Measurements from ENCODE around the gene A4GNT.
"Not testable (repeated sequence)": the region's sequence is repeated elsewhere in the genome, so short reads cannot be mapped to it uniquely, and the experiment has no call there.

Gene A4GNT

DNA sequence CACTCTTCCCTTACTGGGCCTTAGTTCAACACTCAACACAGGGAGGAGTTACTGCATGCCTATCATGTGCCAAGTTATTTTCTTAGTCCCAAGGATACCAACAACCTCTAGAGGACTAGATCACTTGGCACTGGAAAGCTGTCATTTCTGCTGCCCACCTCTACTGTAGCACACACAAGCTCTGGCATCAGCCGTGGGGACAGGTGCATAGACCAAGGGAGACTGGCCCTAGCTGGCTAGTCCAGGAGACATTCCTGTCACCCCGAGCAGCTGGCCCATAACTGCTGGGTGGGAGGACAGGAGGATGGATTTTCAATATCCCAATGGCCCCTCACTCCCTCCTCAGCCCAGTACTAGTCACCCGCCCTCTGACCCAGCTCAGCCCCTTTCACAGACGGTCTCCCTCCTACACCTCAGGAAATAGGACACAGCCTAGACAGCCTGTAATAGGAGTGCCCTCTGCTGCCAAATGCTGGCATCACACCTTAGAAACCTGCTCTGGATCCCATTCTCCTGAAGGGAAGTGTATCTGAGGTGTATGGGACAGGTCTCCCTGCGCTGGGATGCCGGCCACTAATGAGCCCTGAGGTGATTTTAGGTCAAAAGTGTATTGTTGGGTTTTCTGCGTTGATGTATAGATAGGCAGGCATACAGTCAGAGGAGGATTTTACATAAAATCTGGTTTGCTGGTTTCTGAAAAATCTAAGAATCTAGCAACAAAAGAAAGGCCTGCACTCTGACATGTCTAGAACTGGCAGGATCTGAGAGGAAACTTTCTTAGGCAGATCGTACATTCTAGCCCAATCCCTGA, 13.4 kb downstream of the A4GNT start:
- peak; percentile 63 for DNase-seq (ENCODE audit: low read depth)

DNA sequence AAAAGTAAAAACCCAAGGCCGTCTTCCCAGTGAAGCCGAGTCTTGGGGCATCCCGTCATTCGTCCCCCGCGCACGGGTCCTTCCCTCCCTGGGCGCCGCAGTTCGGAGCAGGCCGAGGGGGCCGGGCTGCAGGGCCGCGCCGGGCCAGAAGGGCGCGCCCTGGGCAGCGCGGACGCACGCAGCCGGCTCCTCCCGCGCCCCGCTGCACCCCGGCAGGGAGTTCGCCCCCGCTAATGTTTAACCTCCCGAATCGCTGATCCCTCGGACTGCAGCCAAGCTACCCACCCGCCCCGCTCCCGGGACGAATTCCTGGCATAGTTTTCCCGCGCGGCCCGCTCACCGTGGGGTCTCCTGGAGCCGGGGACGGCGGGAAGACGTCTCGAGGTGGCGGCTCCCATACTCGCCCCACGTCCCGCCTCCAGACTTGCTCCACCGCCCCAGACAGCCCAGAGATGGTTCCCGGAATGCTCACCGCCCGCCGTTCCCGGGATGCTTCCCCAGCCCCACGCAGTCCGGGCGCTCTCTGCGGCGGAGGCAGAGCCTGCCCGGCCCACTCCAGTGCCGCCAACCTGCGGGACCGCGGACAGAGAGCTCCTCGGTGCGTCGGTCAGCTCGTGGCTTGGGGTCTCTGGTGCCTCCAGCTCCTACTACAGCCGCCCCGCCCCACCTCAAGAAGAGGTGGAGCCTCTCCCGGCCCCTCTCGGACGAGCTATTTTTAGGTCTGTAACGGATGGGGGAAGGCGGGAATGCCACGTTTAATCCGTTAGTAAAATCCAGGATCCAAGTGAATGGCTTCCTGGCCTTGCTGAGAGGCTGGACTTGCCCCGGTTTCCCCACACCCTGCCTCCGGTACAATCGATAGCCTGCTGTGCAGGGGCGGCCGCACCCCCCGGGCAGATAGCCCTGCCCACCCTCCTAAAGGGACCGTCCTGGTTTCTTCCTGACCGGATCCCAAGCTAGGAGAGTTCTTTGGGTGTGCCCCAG, 16.9 kb downstream of the A4GNT start, which contains the start of gene DZIP1L:
TSS of gene DZIP1L (minus strand) at position 621 of the 984 bp plus-strand sequence. CDS start 11,637 bp downstream, outside the sequence.
- peak; percentile 63 for DNase-seq (ENCODE audit: low read depth)

DNA sequence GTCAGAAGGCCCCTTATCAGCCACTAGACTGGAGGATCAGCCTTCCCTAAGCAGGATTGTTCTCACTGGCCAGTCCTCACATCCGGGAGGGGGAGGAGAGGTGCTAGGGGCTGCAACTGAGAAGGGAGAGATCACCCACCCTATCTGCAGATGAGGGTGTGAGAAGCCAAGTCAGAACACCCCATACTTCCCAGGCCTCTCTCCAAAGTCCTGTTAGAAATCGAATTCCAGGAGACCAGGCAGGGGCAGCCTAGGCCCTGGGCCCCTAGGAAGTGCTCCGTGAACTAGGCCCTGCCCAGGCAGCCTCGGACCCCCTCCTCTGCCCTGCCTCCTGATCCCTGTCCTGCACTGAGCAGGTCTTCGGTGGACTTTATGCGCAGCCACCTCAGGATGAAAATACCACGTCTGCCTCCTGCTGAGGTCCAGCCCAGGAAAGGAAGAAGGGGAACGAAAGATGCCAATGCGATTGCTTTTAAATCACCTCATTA, 17.7 kb downstream of the A4GNT start:
- DNase-seq (ENCODE audit: low read depth): peak; percentile 64

DNA sequence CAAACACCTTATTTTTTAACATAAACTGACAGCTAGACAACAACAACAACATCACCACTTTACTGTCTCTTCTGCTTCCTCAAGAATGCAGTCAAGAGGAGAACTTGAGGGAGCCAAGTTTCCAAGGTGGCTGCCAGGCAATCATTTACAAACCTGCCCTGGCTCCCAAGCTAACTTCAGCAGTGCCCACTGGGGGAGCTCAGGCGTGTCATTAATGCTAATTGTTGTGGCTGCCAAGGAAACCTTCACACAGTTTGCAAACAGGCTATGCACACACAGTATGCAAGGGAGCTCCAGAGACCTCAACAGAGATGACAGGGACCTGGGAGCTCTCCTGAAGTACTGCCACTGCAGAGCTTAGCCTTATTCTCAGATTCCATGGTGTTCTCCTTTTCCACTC, 18.9 kb downstream of the A4GNT start:
- no peak for DNase-seq (ENCODE audit: low read depth)

DNA sequence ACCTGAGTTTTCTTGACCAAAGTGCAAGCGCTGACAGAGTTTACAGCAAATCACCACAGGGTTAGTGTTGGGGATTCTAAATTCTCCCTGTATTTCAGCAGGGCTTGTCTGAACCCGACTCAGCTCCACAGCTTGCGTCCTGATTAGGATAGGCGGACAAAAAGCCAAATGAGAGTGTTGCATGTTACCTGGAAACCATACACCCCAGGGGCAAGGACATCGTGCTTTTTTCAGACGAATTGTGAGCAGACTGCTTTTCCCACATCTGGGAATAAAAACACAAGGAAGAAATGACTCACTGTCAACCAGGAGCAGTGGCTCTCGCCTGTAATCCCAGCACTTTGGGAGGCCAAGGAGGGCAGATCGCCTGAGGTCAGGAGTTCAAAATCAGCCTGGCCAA, 19.8 kb downstream of the A4GNT start:
- DNase-seq (ENCODE audit: low read depth): no peak

DNA sequence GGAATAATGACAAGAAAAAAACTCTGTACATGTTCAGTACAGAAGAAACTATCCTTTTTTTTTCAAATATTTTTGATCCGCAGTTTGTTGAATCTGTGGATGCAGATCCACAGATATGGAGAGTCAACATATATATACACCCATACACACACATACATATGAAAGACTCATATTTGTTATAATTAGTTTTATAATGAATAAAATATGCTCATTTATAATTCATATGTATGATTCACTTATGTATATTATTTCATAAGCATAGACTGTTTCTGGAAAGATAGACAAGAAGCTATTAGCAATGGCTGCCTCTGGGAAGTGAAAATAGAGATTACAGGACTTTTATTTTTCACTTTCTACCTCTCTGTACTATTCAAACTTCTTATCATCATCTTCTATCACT, 26.6 kb downstream of the A4GNT start:
- no peak for DNase-seq (ENCODE audit: low read depth)

DNA sequence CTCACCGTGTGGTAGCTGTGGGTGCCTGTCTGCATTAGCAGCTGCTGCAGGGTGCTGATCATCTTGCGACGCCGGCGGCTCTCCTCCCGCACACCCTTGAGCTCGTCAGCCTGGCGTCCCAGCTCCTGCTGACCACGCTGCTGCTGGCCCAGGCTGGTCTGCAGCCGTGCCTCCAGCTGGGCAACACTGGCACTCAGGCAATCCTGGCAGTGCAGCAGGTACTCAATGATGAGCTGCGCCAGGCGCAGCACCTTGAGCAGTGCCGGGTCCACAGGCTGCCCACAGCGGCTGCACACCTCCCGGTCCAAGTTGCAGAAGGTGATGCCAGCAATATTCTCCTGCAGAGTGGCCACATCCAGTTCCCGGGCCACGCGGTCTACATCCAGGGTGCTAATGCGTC, 28.7 kb downstream of the A4GNT start:
- no peak for DNase-seq (ENCODE audit: low read depth)

DNA sequence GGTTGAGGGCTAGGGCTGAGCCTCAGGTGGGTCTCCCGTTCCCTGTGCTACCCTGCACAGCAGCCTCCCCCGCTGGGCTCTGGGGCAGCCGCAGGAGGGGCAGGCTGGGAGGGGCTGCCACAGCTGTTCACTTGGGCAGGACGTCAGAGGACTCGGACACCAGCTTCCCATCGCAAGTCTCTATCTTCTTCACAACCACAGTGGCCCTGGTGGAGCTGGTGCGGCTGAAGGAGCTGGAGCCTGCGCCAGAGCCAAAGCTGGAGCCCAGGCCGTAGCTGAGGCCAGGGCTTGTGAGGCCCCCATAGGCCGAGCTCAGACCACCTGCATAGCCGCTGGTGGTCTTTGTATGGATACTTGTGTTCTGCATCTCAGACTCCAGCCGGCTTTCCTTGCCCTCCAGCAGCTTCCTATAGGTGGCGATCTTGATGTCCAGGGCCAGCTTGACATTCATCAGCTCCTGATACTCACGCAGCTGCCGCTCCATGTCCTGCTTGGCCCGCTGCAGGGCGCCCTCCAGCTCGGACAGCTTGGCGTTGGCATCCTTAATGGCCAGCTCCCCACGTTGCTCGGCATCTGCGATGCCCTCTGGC, 30.7 kb downstream of the A4GNT start:
- DNase-seq (ENCODE audit: low read depth): not testable (repeated sequence)

DNA sequence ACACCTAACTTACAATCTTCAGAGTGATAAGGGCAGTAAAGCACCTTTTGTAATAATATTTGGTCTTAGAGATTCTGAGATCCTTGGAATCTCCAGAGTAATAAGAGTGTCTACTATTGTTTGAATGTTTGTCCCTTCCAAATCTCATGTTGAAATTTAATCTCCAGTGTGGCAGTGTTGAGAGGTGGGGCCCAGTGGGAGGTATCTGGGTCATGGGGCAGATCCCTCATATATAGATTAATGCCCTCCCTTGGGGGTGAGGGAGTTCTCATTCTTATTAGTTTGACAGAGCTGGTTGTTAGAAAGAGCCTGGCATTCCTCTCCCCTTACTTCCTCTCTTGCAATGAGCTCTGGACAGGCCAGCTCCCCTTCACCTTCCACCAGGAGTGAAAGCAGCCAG, 32.8 kb downstream of the A4GNT start:
- DNase-seq (ENCODE audit: low read depth): no peak

DNA sequence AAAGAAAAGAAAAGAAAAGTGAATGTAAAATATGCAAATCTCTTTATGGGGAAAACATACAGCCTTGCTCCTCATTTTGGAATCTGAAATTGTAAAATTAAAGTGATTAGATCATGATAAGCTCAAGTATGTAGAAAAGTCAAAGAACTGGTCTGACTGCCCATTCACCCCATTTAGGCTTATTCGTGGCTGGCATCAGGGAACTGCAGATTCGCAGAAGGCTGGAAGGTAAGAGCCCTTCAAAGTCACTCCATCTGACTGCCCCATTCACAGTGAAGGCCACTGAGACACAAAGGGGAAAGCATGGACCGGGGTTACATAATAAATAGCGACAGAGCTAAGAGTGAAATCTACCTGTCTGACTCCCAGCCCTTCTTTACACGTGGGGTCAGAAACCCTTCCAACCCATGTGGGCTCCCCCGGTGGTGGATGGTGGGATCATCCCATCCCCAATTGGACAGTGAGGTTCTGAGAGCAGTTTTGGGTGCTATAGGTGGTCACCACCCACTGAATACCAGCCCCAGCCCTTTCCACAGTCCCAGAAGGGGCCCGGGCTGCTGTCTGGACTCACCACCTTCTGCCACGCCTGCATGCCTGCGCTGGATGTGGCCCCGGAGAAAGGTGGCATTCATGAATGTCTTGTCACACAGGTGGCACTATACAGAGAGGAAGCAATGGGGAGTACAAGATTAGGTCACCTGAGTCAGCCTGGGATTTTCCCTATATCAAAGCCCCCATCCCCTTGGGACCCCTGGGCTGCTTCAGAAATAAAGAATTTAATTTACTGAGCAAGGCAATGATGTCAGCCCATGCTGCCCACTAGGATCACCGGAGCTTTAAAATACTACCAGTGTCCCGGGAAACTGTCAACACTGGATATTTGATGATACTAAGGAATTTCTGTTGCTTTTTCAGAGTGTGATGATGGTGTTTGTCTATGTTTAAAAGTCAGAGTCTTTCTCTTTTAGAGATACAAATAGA, 34.7 kb downstream of the A4GNT start:
- DNase-seq (ENCODE audit: low read depth): no peak

DNA sequence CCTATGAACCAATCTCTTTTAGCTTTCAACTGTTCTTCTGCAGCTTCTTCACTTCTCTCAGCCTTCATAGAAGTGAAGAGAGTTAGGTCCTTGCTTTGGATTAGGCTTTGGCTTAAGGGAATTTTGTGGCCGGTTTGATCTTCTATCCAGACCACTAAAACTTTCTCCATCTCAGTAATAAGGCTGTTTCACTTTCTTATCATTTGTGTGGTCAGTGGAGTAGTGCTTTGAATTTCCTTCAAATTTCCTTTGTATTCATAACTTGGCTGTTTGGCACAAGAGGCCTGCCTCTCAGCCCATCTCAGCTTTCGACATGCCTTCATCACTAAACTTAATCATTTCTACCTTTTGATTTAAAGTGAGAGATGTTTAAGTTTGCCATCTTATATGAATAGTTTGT, 38.5 kb downstream of the A4GNT start:
- peak; percentile 63 for DNase-seq (ENCODE audit: low read depth)

DNA sequence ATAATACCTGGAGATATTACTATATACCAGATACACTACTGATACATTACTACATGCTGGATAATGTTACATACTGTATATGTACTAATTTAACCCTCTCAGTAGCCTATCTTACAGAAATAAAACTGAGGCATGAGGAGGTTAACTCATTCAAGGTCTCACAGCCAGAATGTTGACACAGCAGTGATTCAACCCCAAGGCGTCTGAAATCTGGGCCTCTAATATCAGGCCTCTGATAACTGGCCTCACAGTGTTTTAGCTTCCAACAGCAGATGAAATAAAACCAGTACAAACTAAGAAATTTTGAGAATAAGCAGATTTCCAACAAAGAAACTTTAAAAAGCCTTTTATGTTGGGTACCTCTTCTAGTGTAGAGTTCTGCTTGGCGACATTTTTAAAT, 40.2 kb downstream of the A4GNT start:
- DNase-seq (ENCODE audit: low read depth): peak; percentile 85

DNA sequence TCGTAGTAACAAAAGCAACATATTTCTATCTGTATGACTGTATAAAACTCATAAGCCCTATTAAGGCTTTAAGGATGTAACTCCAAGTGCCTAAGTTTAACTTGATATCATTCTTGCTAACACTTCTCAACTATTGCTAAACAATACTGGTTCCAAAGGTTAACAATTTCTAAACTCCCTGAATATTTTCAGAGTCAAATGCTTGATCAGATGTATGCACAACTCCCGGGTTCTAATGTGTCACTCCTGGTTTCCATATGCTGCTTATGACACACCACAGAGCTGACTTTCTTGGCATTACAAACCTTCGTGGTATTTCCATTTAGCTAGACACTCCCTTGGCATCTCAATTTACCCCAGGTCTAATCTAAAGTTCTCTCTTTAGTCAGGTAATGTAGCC, 43.1 kb downstream of the A4GNT start:
- DNase-seq (ENCODE audit: low read depth): peak; percentile 51

DNA sequence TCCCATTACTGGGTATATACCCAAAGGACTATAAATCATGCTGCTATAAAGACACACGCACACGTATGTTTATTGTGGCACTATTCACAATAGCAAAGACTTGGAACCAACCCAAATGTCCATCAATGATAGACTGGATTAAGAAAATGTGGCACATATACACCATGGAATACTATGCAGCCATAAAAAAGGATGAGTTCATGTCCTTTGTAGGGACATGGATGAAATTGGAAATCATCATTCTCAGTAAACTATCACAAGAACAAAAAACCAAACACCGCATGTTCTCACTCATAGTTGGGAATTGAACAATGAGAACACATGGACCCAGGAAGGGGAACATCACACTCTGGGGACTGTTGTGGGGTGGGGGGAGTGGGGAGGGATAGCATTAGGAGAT, 46.4 kb downstream of the A4GNT start:
- DNase-seq (ENCODE audit: low read depth): not testable (repeated sequence)

DNA sequence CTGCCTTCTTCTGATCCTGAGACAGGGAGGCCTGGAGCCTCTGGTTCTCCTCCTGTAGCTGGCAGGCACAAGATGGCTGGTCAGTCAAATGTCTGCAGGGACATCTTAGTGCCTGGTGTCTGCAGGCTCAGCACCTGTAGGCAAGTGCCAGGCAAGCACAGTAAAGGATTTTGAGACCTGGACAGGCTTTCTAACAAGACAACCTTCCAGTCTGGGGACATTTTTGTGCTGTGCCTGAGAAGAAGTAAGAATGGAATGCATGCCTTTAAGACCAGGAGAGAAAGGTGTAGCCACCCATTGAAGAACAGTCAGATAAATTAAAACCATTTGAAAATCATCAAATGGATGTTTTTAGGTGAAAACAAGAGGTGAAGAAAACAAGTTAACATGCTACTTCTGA, 48.0 kb downstream of the A4GNT start:
- no peak for DNase-seq (ENCODE audit: low read depth)

DNA sequence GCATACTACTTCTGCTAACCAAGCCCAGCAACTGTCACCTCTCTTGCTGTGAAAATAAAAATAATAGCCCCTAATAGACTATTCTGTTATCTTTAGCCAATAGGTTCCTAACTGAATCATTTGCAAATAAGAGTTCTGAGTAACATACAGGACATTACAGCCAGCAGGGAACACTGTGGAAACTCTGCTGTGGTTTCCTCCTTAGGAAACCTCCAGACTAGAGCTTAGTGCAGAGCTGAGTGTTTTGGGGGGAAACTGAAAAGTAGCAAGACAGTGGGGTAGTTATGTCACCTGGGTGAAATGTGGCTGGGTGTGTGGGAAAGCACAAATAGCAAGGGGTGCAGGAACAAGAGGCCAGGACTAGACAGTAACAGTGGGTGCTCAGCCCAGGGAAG, 49.2 kb downstream of the A4GNT start:
- DNase-seq (ENCODE audit: low read depth): peak; percentile 70

DNA sequence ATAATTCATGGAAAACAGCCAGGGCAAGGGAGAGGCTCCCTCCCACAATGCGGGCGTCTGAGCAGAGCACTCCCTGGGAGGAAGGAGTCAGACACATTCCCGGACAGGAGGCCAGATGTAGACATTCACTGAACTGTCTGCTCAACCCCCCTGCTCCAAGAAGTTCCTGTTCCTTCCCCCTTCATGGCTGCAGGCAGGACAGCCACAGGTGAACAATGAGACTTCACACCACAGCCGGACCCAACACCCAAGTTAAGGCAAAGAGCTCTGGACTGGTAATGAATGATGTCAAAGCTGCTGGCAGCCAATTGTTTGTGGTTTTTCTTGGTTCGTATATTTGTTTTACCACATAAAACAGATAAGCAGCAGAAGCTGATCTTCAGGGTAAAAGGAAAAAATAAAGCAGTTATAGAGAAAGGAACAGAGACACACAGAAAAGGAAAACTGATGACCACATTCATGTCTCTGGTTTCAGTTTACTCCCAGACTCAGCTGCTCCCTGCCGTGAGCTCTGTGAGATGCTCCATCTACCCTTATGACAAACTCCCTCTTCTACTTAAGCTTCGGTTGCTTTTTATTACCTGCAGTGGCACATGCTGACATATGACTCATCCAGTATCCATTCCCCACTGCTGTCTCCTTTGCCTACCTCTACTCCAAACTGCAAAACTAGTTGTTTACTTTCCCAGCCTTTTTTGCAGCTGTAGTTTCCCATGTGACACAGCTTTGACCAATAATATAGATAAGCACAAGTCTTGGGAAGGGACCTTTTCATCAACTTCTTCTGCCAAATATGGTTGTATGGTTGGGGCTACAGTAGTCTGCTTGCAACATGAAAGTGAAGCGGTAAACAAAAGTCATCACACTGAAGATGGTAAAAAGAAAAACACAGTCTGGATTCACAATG, 49.9 kb downstream of the A4GNT start:
- DNase-seq (ENCODE audit: low read depth): peak; percentile 95

DNA sequence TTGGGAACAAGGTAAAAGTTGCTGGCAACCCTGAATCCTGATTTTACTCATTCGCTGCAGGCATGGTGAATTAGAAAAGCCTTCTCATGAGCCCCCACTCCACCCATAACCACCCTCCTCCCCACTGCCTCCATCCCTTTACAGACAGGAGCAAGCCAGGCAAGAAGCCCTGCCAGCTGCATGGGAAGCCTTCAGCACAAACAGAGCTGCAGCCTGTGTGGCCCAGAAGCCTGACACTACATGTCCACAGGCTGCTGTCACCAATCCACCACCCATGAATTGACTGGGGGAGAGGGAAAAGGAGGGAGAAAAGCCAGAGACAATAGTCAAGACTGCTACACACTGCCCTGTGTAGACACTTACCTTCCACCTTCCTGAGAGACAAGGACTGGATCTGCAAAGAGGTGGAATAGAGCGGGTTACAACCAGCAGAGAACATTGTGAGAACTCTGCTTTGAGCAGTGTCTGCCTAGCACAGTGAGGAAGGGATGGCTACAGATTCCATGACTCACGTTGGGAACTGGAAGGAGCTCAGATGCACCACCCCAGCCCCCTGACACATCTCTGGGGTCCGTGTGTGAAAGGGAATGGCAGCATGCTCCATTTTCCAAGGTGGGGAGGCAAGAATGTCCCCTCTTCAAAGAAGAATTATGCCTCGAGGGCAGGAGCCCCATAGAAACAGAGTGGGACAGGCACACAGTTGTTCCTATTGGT, 50.7 kb downstream of the A4GNT start:
- peak; percentile 87 for DNase-seq (ENCODE audit: low read depth)

DNA sequence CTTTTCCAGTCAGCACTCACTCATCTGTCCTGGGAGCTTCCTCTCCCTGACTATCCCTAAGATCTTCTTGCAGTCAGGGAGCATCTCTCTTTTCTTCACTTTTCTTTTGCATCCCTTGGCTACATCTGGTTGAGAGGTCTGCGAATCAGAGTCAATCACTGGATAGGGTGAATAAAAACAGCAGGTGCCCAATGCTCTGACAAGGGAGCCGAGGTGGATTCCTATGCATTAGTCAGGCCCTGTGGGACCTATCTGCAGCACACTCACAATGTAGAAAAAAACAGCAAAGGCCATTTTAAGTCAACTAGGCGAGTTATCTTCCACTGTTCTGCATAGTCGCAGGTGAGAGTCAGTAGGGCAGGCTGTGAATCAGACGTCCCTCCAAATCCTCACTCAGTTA, 52.3 kb downstream of the A4GNT start:
- no peak for DNase-seq (ENCODE audit: low read depth)
